HCT116 (cell line): ENCODE data around the gene ATXN7L2. TPM values are rescaled to one million over a fixed set of nuclear protein-coding genes. Genes with fewer than 3 reads are reported as not detected.

Source experiments
- ATAC-seq: fragments of 200-7000 bp; cut with Tn5 transposase; 2 replicates; pipeline ENCODE4 v1.9.1; 2020; ENCODE audit warnings: mild to moderate bottlenecking, moderate library complexity
- BruUV-seq: library from RNA; stranded (reverse); fragments of 400-500 nt; replicated peaks from 2 replicates; lab custom pipeline; 2021; lab: Mats Ljungman, UMichigan
- CTCF ChIA-PET: fragments of 300-600 bp; sonication (Branson Sonifier 250); formaldehyde crosslinking; loops from one replicate; lab custom pipeline; 2021; ENCODE audit warnings: antibody characterized with exemption; lab: Charles Lee
- POLR2A ChIA-PET: fragments of 300-600, 350-600 bp; sonication (Branson Sonifier 250); formaldehyde crosslinking; loops from one replicate; lab custom pipeline; 2021; ENCODE audit warnings: antibody characterized with exemption; lab: Charles Lee
- RAD21 ChIA-PET, 2 experiments: fragments of 300-600 bp; sonication (Branson Sonifier 250); formaldehyde crosslinking; loops; one replicate each; lab custom pipeline; 2023; ENCODE audit warnings: low total read pairs in 2 of 2; ENCODE audit not compliant: uncharacterized antibody in 2 of 2, unreplicated experiment in 2 of 2, low non-redundant PET in 1 of 2; lab: Charles Lee
- DNase-seq: peaks from one replicate; pipeline ENCODE4 v3.0.0-alpha.2; 2010; ENCODE audit warnings: low read depth, low spot score
- H2AFZ ChIP-seq: fragments of 200-600 bp; shearing (Covaris generic), sonication (generic); 2 replicates; pipeline ENCODE4 v1.6.1; 2017; ENCODE audit warnings: low read depth, mixed run types, mixed read lengths, antibody characterized with exemption, low read length; ENCODE audit not compliant: poor library complexity, severe bottlenecking
- H3K27ac ChIP-seq: 2 replicates; pipeline ENCODE4 v1.5.1; 2012; ENCODE audit warnings: low read depth, low read length
- H3K27me3 ChIP-seq: fragments of 200-600 bp; sonication (generic); 2 replicates; pipeline ENCODE4 v1.6.1; 2016; ENCODE audit warnings: mixed run types, low read length, mixed read lengths; ENCODE audit not compliant: insufficient read depth
- H3K36me3 ChIP-seq, 2 experiments: fragments of 200-500 bp in 1 of 2; fragments of 200-600 bp in 1 of 2; sonication (Bioruptor generic) in 1 of 2; sonication (generic) in 1 of 2; 2 replicates each; pipeline versions ENCODE4 v1.5.1 to v1.6.1; 2014 to 2016; ENCODE audit warnings: low read length in 2 of 2, inconsistent platforms in 1 of 2, mixed read lengths in 1 of 2, mixed run types in 1 of 2; ENCODE audit not compliant: insufficient read depth in 2 of 2, control insufficient read depth in 1 of 2
- H3K4me1 ChIP-seq, 2 experiments: fragments of 200-600 bp in 1 of 2; sonication (generic) in 1 of 2; 2 replicates each; pipeline versions ENCODE4 v1.5.1 to v1.6.1; 2012 to 2017; ENCODE audit warnings: low read length in 2 of 2, inconsistent platforms in 1 of 2, mild to moderate bottlenecking in 1 of 2, mixed read lengths in 1 of 2, mixed run types in 1 of 2, moderate library complexity in 1 of 2; ENCODE audit not compliant: insufficient read depth in 2 of 2, control insufficient read depth in 1 of 2
- H3K4me2 ChIP-seq: fragments of 200-600 bp; sonication (generic); 2 replicates; pipeline ENCODE4 v1.6.1; 2017; ENCODE audit warnings: mixed run types, low read length, mixed read lengths
- H3K4me3 ChIP-seq, 2 experiments: fragments of 200-600 bp in 1 of 2; sonication (generic) in 1 of 2; replicated peaks in 1 of 2; 2 replicates each; pipeline ENCODE4 v1.5.1; 2011 to 2016; ENCODE audit warnings: low read length in 2 of 2, control low read depth in 1 of 2, low read depth in 1 of 2, mild to moderate bottlenecking in 1 of 2, mixed read lengths in 1 of 2, mixed run types in 1 of 2
- H3K79me2 ChIP-seq: fragments of 200-600 bp; sonication (generic); 2 replicates; pipeline ENCODE4 v1.6.1; 2017; ENCODE audit warnings: mild to moderate bottlenecking, mixed run types, low read length, moderate library complexity, mixed read lengths; ENCODE audit not compliant: insufficient read depth
- H3K9ac ChIP-seq: fragments of 200-600 bp; sonication (generic); 2 replicates; pipeline ENCODE4 v1.6.1; 2016; ENCODE audit warnings: low read length, mixed read lengths
- H3K9me2 ChIP-seq: fragments of 200-600 bp; sonication (generic), shearing (Covaris generic); 2 replicates; pipeline ENCODE4 v1.6.1; 2017; ENCODE audit warnings: mixed run types, mild to moderate bottlenecking, moderate library complexity; ENCODE audit not compliant: insufficient read depth
- H3K9me3 ChIP-seq, 2 experiments: fragments of 200-500 bp in 1 of 2; fragments of 200-600 bp in 1 of 2; sonication (Bioruptor generic) in 1 of 2; sonication (generic) in 1 of 2; 2 replicates each; pipeline ENCODE4 v1.6.1; 2014 to 2017; ENCODE audit warnings: low read length in 2 of 2, mixed read lengths in 2 of 2, inconsistent platforms in 1 of 2, low read depth in 1 of 2, mild to moderate bottlenecking in 1 of 2, mixed run types in 1 of 2, moderate library complexity in 1 of 2; ENCODE audit not compliant: control insufficient read depth in 1 of 2, insufficient read depth in 1 of 2
- H4K20me1 ChIP-seq: fragments of 200-600 bp; sonication (generic), shearing (Covaris generic); 2 replicates; pipeline ENCODE4 v1.6.1; 2017; ENCODE audit warnings: mixed run types, mild to moderate bottlenecking, moderate library complexity; ENCODE audit not compliant: insufficient read depth
- CBX3 ChIP-seq: IDR thresholded peaks from 2 replicates; pipeline ENCODE4 v1.6.1; 2012; ENCODE audit warnings: low read depth
- CEBPB ChIP-seq: IDR thresholded peaks from 2 replicates; pipeline ENCODE4 v1.6.1; 2012; ENCODE audit warnings: low read depth
- EGR1 ChIP-seq: IDR thresholded peaks from 2 replicates; pipeline ENCODE4 v1.6.1; 2012; ENCODE audit warnings: low read depth
- ELF1 ChIP-seq: IDR thresholded peaks from 2 replicates; pipeline ENCODE4 v1.6.1; 2012; ENCODE audit warnings: low read depth, borderline replicate concordance
- EZH2phosphoT487 ChIP-seq: fragments of 200-600 bp; IDR thresholded peaks from 2 replicates; pipeline ENCODE4 v1.6.1; 2018; ENCODE audit warnings: antibody characterized with exemption, borderline replicate concordance
- FOSL1 ChIP-seq: IDR thresholded peaks from 2 replicates; pipeline ENCODE4 v1.6.1; 2012; ENCODE audit warnings: low read depth
- JUND ChIP-seq: IDR thresholded peaks from 2 replicates; pipeline ENCODE4 v1.6.1; 2012
- RAD21 ChIP-seq: IDR thresholded peaks from 2 replicates; pipeline ENCODE4 v1.6.1; 2012; ENCODE audit warnings: low read depth, mild to moderate bottlenecking
- SIN3A ChIP-seq: IDR thresholded peaks from 2 replicates; pipeline ENCODE4 v1.6.1; 2012; ENCODE audit warnings: low read depth
- SRF ChIP-seq: IDR thresholded peaks from 2 replicates; pipeline ENCODE4 v1.6.1; 2012; ENCODE audit warnings: low read depth
- TCF7L2 ChIP-seq: IDR thresholded peaks from 2 replicates; pipeline ENCODE4 v1.7.0; 2011; ENCODE audit warnings: borderline replicate concordance, inconsistent platforms; ENCODE audit not compliant: insufficient read depth, insufficient read length; ENCODE audit errors: extremely low read depth
- YY1 ChIP-seq: IDR thresholded peaks from 2 replicates; pipeline ENCODE4 v1.6.1; 2011; ENCODE audit warnings: low read length, low read depth, moderate library complexity, mild to moderate bottlenecking; ENCODE audit not compliant: insufficient replicate concordance; ENCODE audit errors: extremely low read depth
- ZFX ChIP-seq: fragments of 450-650 bp; IDR thresholded peaks from 2 replicates; pipeline ENCODE4 v1.6.1; 2017
- ZNF274 ChIP-seq: fragments of 200-500 bp; sonication (Bioruptor generic); IDR thresholded peaks from 2 replicates; pipeline ENCODE4 v1.6.1; 2014; ENCODE audit warnings: mild to moderate bottlenecking, low read depth, low read length, inconsistent platforms
- intact Hi-C: fragments of 100-400 bp; cut with micrococcal nuclease; formaldehyde crosslinking; loops from 2 replicates; pipeline ENCODE4 v1.10.0; 2022
- total RNA-seq: library from RNA; stranded (reverse); gene quantifications from one replicate; pipeline ENCODE4 v1.2.1, GENCODE V29; 2021; ENCODE audit not compliant: unreplicated experiment
- TF ChIP-seq, protein P1 (sequence below): IDR thresholded peaks from 2 replicates; pipeline ENCODE4 v1.6.1; 2012
- TF ChIP-seq, protein P2 (sequence below), 3 experiments: fragments of 200-600 bp in 1 of 3; sonication (generic) in 1 of 3; IDR thresholded peaks in 2 of 3; conservative IDR thresholded peaks in 1 of 3; 2 replicates each; pipeline ENCODE4 v1.5.1; 2012 to 2017; ENCODE audit warnings: low read depth in 2 of 3, low read length in 2 of 3, antibody characterized with exemption in 1 of 3, borderline replicate concordance in 1 of 3, control low read depth in 1 of 3, mild to moderate bottlenecking in 1 of 3, mixed read lengths in 1 of 3, mixed run types in 1 of 3, moderate library complexity in 1 of 3; ENCODE audit not compliant: insufficient read depth in 1 of 3
- TF ChIP-seq, protein P3 (sequence below): IDR thresholded peaks from 2 replicates; pipeline ENCODE4 v1.6.1; 2012
- TF ChIP-seq, protein P4 (sequence below): IDR thresholded peaks from 2 replicates; pipeline ENCODE4 v1.6.1; 2011; ENCODE audit warnings: mild to moderate bottlenecking, low read length, moderate library complexity; ENCODE audit not compliant: insufficient replicate concordance; ENCODE audit errors: extremely low read depth

Gene ATXN7L2
- total RNA-seq, 1 experiment from 2014 or later = 7.2 TPM

DNA sequence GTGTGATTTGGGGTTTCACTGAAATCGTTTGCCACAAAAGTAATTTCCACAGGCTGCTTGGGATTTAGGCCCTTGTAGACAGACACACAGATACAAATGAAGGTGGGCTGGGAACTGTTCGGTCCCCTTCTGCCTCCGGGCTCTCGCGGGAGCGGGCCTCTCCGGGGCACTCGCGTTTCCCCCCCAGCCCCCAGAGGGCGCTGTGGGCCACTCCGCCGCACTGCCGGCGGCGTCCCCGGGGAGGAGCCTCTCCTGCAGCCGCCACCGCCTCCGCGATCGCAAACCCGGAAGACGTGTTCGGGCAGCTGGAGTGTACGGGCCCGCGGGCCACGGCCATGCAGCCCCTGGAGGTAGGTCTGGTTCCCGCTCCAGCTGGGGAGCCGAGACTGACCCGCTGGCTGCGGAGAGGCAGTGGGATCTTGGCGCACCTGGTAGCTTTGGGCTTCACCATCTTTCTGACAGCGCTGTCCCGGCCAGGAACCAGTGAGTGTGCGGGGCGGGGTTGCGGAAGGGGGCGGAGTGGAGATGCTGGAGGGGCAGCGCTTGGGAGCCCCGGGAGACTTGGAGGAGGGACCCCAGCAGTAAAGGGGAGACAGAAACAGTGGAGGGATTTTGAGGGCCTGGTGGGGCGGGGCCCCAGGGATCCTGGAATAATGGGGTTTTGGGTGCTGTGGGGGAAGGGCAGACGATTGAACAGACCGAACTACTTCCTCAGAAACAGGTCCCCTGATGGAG lies 10.3 kb downstream of the ATXN7L2 start, which contains the start of gene CYB561D1:
Gene CYB561D1 (plus strand): TSS at position 290 of the 735 bp plus-strand sequence. CDS start 46 bp downstream, at position 336.
- peak within 1 kb of the TSS; percentile 90 to 94 for H3K4me3 ChIP-seq
- intact Hi-C loops = loop anchor here (1.0 kb wide), 1 partner anchor 38 kb away; no protein-coding TSS in a partner anchor
- peak within 1 kb of the TSS; percentile 61 for H3K27ac ChIP-seq
- H3K36me3 ChIP-seq = peaks cover 4 to 5% of the 10 kb centered on the region in 2 experiments; a peak in 1 of 4 replicates
- no peaks in the 10 kb centered on the region for H3K27me3 ChIP-seq
- peak; percentile 53 for DNase-seq
- H3K4me1 ChIP-seq = peaks cover 10 to 14% of the 10 kb centered on the region in 2 experiments; a peak in 2 of 4 replicates
- H3K9me3 ChIP-seq = no peaks in the 10 kb centered on the region
- peak within 1 kb of the TSS; percentile 13 for H2AFZ ChIP-seq
- peak within 1 kb of the TSS; percentile 63 for H3K4me2 ChIP-seq
- ATAC-seq = peak; percentile 92
- POLR2A ChIA-PET = interaction anchor here (0.6 to 1.6 kb wide), 3 partner anchors 19 to 68 kb away, joined by 3 to 4 read pairs (median 3); partner anchors contain the start of gene PSMA5
- no peaks in the 10 kb centered on the region for H3K9me2 ChIP-seq
- peak within 1 kb of the TSS; percentile 60 for H3K9ac ChIP-seq
- RAD21 ChIA-PET = interaction anchor here in 1 of 2 experiments (0.6 kb wide), 1 partner anchor 38 kb away, joined by 5 read pairs; no protein-coding TSS in a partner anchor
- H4K20me1 ChIP-seq = no peaks in the 10 kb centered on the region
- BruUV-seq = no TSS peak
- no peaks in the 10 kb centered on the region; the same call in 1 of the 2 replicates for H3K79me2 ChIP-seq
- CTCF ChIA-PET = interaction anchor here (0.8 to 7.1 kb wide), 10 partner anchors 8 to 67 kb away, joined by 3 to 146 read pairs (median 4); no protein-coding TSS in a partner anchor
- TF ChIP-seq, protein P1, sequence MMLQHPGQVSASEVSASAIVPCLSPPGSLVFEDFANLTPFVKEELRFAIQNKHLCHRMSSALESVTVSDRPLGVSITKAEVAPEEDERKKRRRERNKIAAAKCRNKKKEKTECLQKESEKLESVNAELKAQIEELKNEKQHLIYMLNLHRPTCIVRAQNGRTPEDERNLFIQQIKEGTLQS = no peak
- TF ChIP-seq SIN3A (peak; percentile 89), FOSL1 (no peak), RAD21 (peak; percentile 49), CEBPB (no peak), ELF1 (peak; percentile 99), TCF7L2 (peak; percentile 24), YY1 (peak; percentile 58), CBX3 (no peak; the same call in 1 of the 2 replicates), ZFX (peak; percentile 29; the same call in 1 of the 2 replicates), SRF (no peak), ZNF274 (no peak), EZH2phosphoT487 (no peak), JUND (no peak), EGR1 (peak; percentile 98)
- TF ChIP-seq, protein P2, sequence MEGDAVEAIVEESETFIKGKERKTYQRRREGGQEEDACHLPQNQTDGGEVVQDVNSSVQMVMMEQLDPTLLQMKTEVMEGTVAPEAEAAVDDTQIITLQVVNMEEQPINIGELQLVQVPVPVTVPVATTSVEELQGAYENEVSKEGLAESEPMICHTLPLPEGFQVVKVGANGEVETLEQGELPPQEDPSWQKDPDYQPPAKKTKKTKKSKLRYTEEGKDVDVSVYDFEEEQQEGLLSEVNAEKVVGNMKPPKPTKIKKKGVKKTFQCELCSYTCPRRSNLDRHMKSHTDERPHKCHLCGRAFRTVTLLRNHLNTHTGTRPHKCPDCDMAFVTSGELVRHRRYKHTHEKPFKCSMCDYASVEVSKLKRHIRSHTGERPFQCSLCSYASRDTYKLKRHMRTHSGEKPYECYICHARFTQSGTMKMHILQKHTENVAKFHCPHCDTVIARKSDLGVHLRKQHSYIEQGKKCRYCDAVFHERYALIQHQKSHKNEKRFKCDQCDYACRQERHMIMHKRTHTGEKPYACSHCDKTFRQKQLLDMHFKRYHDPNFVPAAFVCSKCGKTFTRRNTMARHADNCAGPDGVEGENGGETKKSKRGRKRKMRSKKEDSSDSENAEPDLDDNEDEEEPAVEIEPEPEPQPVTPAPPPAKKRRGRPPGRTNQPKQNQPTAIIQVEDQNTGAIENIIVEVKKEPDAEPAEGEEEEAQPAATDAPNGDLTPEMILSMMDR (IDR thresholded peaks at IDR 0.05 in 2 of 3, conservative IDR thresholded peaks at IDR 0.05 in 1 of 3; ENCODE audit: borderline replicate concordance in 1 of 3, insufficient read depth in 1 of 3, low read depth in 2 of 3, low read length in 2 of 3) = peak; percentile 77 to 98 (median 85)
- TF ChIP-seq, protein P3, sequence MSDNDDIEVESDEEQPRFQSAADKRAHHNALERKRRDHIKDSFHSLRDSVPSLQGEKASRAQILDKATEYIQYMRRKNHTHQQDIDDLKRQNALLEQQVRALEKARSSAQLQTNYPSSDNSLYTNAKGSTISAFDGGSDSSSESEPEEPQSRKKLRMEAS = peak; percentile 82
- TF ChIP-seq, protein P4, sequence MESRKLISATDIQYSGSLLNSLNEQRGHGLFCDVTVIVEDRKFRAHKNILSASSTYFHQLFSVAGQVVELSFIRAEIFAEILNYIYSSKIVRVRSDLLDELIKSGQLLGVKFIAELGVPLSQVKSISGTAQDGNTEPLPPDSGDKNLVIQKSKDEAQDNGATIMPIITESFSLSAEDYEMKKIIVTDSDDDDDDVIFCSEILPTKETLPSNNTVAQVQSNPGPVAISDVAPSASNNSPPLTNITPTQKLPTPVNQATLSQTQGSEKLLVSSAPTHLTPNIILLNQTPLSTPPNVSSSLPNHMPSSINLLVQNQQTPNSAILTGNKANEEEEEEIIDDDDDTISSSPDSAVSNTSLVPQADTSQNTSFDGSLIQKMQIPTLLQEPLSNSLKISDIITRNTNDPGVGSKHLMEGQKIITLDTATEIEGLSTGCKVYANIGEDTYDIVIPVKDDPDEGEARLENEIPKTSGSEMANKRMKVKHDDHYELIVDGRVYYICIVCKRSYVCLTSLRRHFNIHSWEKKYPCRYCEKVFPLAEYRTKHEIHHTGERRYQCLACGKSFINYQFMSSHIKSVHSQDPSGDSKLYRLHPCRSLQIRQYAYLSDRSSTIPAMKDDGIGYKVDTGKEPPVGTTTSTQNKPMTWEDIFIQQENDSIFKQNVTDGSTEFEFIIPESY = peak; percentile 87
